ENCODE results near the gene BSG. TPM values are rescaled to one million over a fixed set of nuclear protein-coding genes. Genes with fewer than 3 reads are reported as not detected.

The BSG gene
- total and polyA plus RNA-seq, 2 of the 4 experiments (the other 2 are of a cell fraction) = 130 to 698 TPM

GRCh38 chr19:593505-593904 lies 21.1 kb downstream of the BSG start:
- no peak overlapping the region for H3K4me2 ChIP-seq (ENCODE audit: low read depth, low read length)
- no peak overlapping the region for H4K8ac ChIP-seq (ENCODE audit: low read depth in 2 of 2, low read length in 2 of 2)
- no peak overlapping the region for H4K91ac ChIP-seq (ENCODE audit: insufficient read depth, low read depth, low read length)
- WGBS, 2 experiments (ENCODE audit: extremely low coverage in 2 of 2, insufficient read length in 1 of 2) = 56% methylated on average over 6 of the region's 9 CpGs; no CpG with 5 or more reads in 1 of the 2 experiments
- no peaks in the 10 kb centered on the region for H3K79me1 ChIP-seq (ENCODE audit: low read depth in 1 of 2, low read length in 2 of 2)
- no peak overlapping the region for H2AFZ ChIP-seq (replicated peaks; ENCODE audit: low read length, poor library complexity)
- ChIA-PET POLR2A (ENCODE audit: unreplicated experiment) (no interaction called here), CTCF (no interaction called here)
- H2BK15ac ChIP-seq (ENCODE audit: low read depth, low read length) = no peak overlapping the region
- BruUV-seq (replicated peaks) = no TSS peak
- H3K9ac ChIP-seq (ENCODE audit: low read depth, low read length) = no peak overlapping the region
- dilution Hi-C loops (cut with HindIII; ENCODE audit: low sequenced_read_pairs, unreplicated experiment) (no loop called here), intact Hi-C loops (cut with micrococcal nuclease) (no loop called here), in situ Hi-C loops (cut with MboI; ENCODE audit: low sequenced_read_pairs) (no loop called here)
- H3K23ac ChIP-seq (ENCODE audit: low read depth, low read length) = no peak overlapping the region
- no peaks in the 10 kb centered on the region for H3K9me3 ChIP-seq (ENCODE audit: control insufficient read depth, insufficient read depth, low read length)
- peaks cover 30% of the 10 kb centered on the region for H4K20me1 ChIP-seq (ENCODE audit: insufficient read depth, low read length)
- ATAC-seq (ENCODE audit: low read depth) (no peak), DNase-seq (no peak)
- H3K18ac ChIP-seq (ENCODE audit: low read depth, low read length) = no peak overlapping the region
- H3K27me3 ChIP-seq (ENCODE audit: control insufficient read depth, insufficient read depth, low read length) = peaks cover 26% of the 10 kb centered on the region
- peaks cover 1% of the 10 kb centered on the region; the same call in 1 of the 2 replicates for H3K4me1 ChIP-seq (ENCODE audit: control insufficient read depth, insufficient read depth, low read length)
- no peak overlapping the region for H3K56ac ChIP-seq (ENCODE audit: extremely low read depth, insufficient read depth, low read length)
- no peak overlapping the region for H2BK5ac ChIP-seq (ENCODE audit: low read depth, low read length, poor library complexity, severe bottlenecking)
- no peaks in the 10 kb centered on the region for H3K36me3 ChIP-seq (ENCODE audit: control insufficient read depth, insufficient read depth, low read length)
- no peak overlapping the region for H2BK20ac ChIP-seq (ENCODE audit: low read depth, low read length)
- no peak overlapping the region for H4K5ac ChIP-seq (ENCODE audit: low read depth, low read length)
- no peak overlapping the region for H3K4ac ChIP-seq (ENCODE audit: low read depth, low read length)
- no peak overlapping the region for H3K27ac ChIP-seq (ENCODE audit: insufficient read depth, low read length)
- H3K4me3 ChIP-seq (ENCODE audit: insufficient read depth, low read depth, low read length) = no peak overlapping the region
- no peak overlapping the region for H3K14ac ChIP-seq (replicated peaks; ENCODE audit: low read depth, low read length)
- H2AK9ac ChIP-seq (replicated peaks; ENCODE audit: low read depth, low read length, poor library complexity) = no peak overlapping the region
- TF ChIP-seq CTCF (conservative IDR thresholded peaks at IDR 0.05; ENCODE audit: low read depth, low read length) (no peak), FOS (IDR thresholded peaks at IDR 0.05; ENCODE audit: low read depth, low read length) (no peak)
- H3K9me1 ChIP-seq (ENCODE audit: insufficient read depth, low read length) = no peaks in the 10 kb centered on the region
- H2AK5ac ChIP-seq (ENCODE audit: low read depth, low read length) = no peak overlapping the region
- no peak overlapping the region for H2BK120ac ChIP-seq (ENCODE audit: low read depth, low read length)
